ENCODE results near the gene KPNA1. TPM values are rescaled to one million over a fixed set of nuclear protein-coding genes. Genes with fewer than 3 reads are reported as not detected.

KPNA1 gene
- total RNA-seq, 1 experiment from 2014 or later = 78.5 TPM

DNA sequence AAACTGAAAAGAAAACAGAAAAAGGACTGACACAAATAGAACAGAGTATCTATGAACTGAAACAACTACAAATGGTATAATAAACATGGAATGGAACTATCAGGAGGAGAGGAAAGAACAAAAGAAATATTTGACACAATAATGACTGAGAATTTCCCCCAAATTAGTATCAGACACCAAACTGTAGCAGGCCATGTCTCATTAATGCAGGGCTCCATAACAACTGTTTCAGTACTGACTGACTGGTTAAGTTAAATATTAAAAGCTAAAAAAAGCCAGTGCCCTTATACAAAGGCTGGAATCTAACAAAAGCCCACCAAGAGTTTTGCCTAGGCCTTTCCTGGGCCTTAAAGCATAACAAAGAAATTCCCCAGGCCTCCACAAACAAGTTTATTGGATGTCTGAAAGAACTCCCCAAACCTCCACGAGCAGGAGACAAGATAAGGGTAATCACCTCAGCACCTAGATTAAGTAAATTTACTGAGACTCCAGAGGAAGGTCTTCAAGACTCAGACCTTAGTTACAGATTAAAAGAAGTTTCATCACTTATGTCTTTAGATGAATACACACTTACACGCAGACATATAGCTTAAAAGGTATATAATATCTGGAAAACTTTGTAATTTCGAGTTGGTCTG is 45.7 kb downstream of the KPNA1 start:
- H3K27me3 Mint-ChIP-seq (ENCODE audit: unreplicated experiment) = no peaks in the 10 kb centered on the region
- H3K9me3 Mint-ChIP-seq (ENCODE audit: low read depth, unreplicated experiment) = no peaks in the 10 kb centered on the region
- no peak overlapping the region for H3K27ac Mint-ChIP-seq (ENCODE audit: unreplicated experiment)
- no peaks in the 10 kb centered on the region for H3K36me3 Mint-ChIP-seq (ENCODE audit: insufficient read depth, unreplicated experiment)
- CTCF ChIA-PET = no interaction called here
- TF ChIP-seq CTCF (IDR thresholded peaks at IDR 0.05; ENCODE audit: unreplicated experiment) = no peak
- H3K4me3 Mint-ChIP-seq (ENCODE audit: low read depth, unreplicated experiment) = no peak overlapping the region
- BruUV-seq (replicated peaks) = no TSS peak
- no peak for DNase-seq
- intact Hi-C loops (cut with micrococcal nuclease; ENCODE audit: unreplicated experiment) = no loop called here
- H3K4me1 Mint-ChIP-seq (ENCODE audit: low read depth, unreplicated experiment) = peaks cover 38% of the 10 kb centered on the region

- no peak for DNase-seq
- no TSS peak for BruUV-seq (replicated peaks)
- Mint-ChIP-seq H3K4me3 (ENCODE audit: low read depth, unreplicated experiment) (no peak overlapping the region), H3K4me1 (ENCODE audit: low read depth, unreplicated experiment) (peaks cover 29% of the 10 kb centered on the region), H3K9me3 (ENCODE audit: low read depth, unreplicated experiment) (no peaks in the 10 kb centered on the region), H3K36me3 (ENCODE audit: insufficient read depth, unreplicated experiment) (peaks cover 16% of the 10 kb centered on the region), H3K27ac (ENCODE audit: unreplicated experiment) (no peak overlapping the region), H3K27me3 (ENCODE audit: unreplicated experiment) (no peaks in the 10 kb centered on the region)
- CTCF ChIA-PET = no interaction called here
- no peak for TF ChIP-seq CTCF (IDR thresholded peaks at IDR 0.05; ENCODE audit: unreplicated experiment)
- intact Hi-C loops (cut with micrococcal nuclease; ENCODE audit: unreplicated experiment) = no loop called here
These were observed 48.0 kb downstream of the KPNA1 start for GRCh38 chr3:122466701-122467240.

DNA sequence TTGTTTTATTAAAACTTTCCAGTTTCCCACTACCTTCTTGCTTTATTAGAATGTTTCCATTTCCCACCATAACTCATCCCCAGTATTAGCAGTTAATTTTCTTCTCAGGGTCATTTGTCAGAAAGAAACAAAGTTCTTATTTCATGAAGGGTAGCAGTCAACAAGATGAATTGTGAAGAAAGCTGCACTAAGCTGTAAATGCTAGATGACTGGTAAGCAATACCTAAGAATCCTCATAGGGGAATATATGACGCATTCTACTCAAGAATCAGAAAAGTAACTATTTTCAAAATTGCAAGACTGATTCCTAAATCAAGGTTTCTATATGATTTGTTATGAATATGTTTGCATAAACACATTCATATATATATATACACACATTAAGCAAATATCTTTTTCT is 50.1 kb downstream of the KPNA1 start:
- Mint-ChIP-seq H3K27ac (ENCODE audit: unreplicated experiment) (no peak overlapping the region), H3K9me3 (ENCODE audit: low read depth, unreplicated experiment) (no peaks in the 10 kb centered on the region), H3K36me3 (ENCODE audit: insufficient read depth, unreplicated experiment) (peaks cover 16% of the 10 kb centered on the region), H3K27me3 (ENCODE audit: unreplicated experiment) (no peaks in the 10 kb centered on the region), H3K4me1 (ENCODE audit: low read depth, unreplicated experiment) (peaks cover 16% of the 10 kb centered on the region), H3K4me3 (ENCODE audit: low read depth, unreplicated experiment) (no peak overlapping the region)
- DNase-seq = no peak
- intact Hi-C loops (cut with micrococcal nuclease; ENCODE audit: unreplicated experiment) = loop anchor here (5.0 kb wide), 1 partner anchor 48 kb away; the partner anchor contains the start of gene KPNA1
- no TSS peak for BruUV-seq (replicated peaks)
- CTCF ChIA-PET = no interaction called here
- no peak for TF ChIP-seq CTCF (IDR thresholded peaks at IDR 0.05; ENCODE audit: unreplicated experiment)

- BruUV-seq (replicated peaks) = no TSS peak
- intact Hi-C loops (cut with micrococcal nuclease; ENCODE audit: unreplicated experiment) = loop anchor here (5.0 kb wide), 1 partner anchor 50 kb away; the partner anchor contains the start of gene KPNA1
- Mint-ChIP-seq H3K4me1 (ENCODE audit: low read depth, unreplicated experiment) (no peaks in the 10 kb centered on the region), H3K27ac (ENCODE audit: unreplicated experiment) (no peak overlapping the region), H3K9me3 (ENCODE audit: low read depth, unreplicated experiment) (no peaks in the 10 kb centered on the region), H3K27me3 (ENCODE audit: unreplicated experiment) (no peaks in the 10 kb centered on the region), H3K36me3 (ENCODE audit: insufficient read depth, unreplicated experiment) (peaks cover 27% of the 10 kb centered on the region), H3K4me3 (ENCODE audit: low read depth, unreplicated experiment) (no peak overlapping the region)
- no peak for DNase-seq
- TF ChIP-seq CTCF (IDR thresholded peaks at IDR 0.05; ENCODE audit: unreplicated experiment) = no peak
- CTCF ChIA-PET = no interaction called here
These were observed 52.3 kb downstream of the KPNA1 start for GRCh38 chr3:122462406-122462805.

Measured in Calu3 (cell line).